Globus pallidus (tissue), 1 donor: ENCODE data around the gene SPSB3.
"Not testable (repeated sequence)": the region's sequence is repeated elsewhere in the genome, so short reads cannot be mapped to it uniquely, and the experiment has no call there.

Experiments
- DNase-seq: peaks from one replicate; pipeline ENCODE4 v3.0.0-alpha.2; 2015; ENCODE audit warnings: low spot score

The SPSB3 gene

DNA sequence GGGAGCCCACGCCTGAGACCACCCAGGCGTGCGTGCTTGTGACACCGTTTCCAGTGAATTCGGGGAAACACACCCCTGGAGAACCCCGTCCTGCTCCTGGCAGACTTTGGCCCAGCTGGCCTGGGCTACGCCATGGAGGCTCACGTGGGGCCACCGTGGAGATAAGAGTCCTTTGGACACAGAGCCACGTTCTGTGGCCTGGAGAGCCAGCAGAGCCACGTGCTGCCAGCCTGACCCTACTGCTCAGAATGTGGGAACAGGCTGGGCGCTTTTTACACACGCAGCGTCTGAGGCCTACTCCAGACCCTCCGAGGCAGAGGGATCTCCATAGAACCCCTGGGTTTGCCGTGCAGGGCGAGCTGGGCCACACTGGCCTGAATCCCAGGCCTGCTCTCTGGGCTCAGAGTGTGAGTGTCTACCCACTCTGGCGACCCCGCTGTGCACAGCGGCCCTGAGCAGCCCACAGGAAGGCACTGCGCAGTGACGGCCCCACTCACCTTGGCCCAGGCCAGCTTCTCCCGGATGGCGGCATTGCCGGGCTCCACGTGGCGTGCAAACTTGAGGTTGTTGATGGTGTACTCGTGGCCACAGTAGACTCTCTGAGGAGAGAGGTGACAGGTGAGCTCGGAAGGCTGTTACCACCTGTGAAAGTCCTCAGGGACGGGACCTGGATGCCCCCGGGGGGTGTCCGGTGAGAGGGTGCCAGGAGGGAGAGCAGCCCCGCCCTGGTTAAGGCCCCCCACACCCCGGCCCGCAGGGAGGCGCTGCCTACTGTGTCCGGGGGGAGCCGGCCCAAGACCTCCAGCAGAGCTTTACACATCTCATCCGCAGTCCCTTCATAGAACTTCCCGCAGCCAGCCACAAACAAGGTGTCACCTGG, 34.3 kb upstream of the SPSB3 start:
- no peak for DNase-seq

DNA sequence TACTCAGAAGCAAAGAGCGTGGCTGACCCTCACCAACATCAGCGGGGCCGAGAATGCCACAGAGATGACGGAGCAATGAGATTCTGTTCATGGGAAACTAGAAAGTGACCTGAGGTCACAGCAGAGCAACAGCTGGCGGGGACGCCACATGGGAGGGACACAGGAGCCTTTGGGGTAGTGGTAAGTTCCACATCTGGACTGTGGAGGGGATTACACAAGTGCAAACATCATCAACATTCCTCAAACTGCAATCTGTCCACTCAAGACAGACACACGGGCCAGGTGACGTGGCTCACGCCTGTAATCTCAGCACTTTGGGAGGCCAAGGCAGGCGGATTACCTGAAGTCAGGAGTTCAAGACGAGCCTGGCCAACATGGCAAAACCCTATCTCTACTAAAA, 33.1 kb upstream of the SPSB3 start:
- DNase-seq: no peak

DNA sequence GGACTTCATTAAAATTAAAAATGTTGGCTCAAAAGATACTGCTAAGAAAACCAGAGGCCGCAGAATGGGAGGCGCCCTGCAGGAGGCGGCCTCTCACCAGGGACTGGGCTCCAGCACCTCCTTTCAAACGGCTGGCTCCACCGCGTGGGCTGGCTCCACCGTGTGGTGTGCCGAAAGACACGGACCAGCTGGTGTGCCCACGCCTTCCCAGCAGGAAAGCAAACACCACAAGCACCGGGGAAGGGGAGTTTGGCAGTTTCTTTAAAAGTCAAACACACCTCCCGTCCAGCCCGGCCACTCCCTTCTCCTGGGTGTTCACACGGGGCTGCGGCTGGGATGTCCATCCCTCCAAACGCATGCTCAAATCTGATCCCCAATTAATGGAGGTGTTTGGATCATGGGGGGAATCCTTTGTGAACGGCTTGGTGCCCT, 30.4 kb upstream of the SPSB3 start:
- DNase-seq: no peak

DNA sequence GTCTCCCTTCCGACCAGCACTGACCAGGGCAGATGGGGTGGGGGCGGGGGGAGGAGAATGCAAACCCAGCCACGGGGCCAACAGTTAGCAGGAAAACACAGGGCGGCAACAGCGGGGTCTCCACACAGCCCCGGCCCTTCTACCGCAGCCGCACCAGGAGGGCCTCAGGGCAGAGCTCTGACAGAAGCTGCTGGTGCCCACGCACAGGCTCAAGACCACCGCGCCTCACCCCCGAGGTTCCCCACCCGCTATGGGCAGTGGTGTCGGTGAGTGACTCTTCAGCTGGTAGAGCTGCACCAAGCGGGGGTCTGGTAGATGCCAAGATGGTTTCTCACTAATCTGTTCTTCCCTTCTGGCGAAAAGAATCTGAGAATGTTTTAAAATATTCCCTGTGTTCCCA, 28.2 kb upstream of the SPSB3 start:
- DNase-seq: no peak

DNA sequence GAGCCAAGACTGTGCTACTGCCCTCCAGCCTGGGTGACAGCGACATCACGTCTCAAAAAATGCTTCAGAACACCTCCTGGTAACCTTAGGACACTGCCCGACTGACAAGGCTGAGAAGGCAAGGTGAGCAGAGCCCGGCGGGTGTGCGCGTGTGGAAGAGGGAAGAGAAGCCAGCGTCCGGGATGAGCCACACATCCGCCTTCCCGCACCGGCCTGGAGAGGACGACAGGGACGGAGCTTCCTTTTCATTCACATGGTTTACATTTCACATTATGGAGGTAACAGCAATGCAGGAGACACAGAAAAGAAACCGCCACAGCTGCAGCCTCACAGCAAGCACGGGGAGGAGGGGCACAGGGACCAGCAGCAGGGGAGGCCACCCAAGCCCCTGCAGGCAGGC, 27.7 kb upstream of the SPSB3 start:
- DNase-seq: no peak

DNA sequence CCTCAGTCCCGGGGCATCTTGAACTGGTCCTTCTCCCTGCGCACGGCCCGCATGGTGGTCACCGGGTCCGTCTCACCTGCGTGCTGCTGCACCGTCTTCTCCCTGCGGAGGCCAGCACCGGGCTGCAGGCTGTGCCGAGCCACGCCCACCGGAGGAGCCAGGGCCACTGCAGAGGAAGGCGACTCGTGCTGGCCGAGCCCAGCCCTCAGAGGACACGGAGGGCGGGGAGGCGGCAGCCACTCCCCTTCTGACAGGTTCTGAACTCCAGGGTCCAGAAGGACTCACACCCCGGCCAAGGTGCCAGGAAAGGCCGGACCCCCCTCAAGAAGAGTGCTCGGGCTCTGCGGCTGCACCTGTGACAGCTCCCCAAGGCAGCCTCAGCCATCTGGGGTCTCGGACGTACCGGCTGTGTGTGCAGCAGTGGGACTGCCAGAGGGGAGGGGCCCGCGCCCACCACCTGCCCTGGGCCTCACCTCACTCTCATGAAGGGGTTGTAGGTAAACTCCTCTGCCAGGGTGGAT, 27.0 kb upstream of the SPSB3 start:
- DNase-seq: no peak

DNA sequence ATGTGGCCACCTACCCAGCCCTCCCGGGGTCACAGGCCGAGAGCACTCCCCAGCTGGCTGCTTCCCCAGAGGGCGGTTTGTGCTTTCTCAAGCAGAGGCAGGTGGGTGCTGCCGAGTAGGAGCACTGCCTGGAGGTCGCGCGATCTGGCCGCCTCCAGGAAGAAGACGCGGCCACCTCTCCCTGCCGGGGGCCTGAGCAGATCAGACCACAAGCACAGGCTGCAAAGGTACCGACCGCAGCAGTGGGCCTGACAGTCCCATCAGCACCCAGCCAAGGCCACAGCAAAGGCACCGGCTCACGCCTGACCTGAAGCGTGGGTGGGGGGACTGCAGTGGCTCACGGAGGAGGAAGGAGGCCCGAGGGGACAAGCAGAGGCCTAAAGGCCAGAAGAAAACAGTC, 26.3 kb upstream of the SPSB3 start:
- no peak for DNase-seq

DNA sequence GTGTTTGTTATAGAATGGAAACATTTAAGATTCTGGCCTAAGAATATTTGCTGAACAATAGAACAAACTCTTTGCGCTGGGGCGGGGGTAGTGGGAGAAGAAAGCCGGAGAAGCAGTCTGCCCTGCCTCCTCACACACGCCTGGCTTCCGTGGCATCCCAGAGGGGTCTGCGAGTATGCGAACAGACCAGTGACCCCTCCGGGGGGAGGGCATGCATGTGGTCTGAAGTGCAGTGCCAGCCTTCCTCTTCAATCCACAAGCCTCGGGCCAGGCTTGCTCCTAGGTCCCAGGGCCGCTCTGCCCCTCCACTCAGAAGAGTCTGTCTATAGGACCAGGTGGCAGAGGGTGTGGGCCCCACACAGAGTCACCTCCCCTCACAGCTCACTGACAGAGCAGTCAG, 25.3 kb upstream of the SPSB3 start:
- no peak for DNase-seq

DNA sequence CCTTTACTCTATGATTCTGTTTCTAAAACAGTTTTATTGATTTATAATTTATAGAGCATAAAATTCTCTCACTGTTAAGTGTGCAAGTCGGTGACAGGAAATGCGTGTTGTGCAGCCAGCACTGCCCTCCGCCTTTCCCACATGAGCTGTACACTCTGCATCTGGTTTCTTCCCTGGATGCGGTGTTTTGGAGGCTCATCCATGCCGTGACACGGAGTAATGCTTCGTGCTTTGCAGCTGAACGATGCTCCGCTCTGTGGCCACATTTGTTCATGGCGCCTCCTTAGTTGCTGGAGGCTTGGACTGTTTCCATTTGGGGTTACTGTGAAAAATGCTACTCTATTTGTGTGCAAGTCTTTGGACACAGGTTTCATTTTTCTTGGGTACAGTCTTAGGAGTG, 18.3 kb upstream of the SPSB3 start:
- DNase-seq: no peak

DNA sequence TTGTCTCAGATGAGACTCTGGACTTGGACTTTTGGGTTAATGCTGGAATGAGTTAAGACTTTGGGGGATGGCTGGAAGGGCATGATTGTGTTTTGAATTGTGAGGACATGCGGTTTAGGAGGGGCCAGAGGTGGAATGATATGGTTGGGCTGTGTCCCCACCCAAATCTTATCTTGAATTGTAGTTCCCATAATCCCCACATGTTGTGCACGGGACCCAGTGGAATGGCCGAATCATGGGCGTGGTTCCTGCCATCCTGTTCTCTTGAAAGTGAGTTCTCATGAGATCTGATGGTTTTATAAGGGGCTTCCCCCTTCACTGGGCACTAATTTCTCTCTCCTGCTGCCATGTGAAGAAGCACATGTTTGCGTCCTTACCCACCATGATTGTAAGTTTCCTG, 16.9 kb upstream of the SPSB3 start:
- DNase-seq: not testable (repeated sequence)

DNA sequence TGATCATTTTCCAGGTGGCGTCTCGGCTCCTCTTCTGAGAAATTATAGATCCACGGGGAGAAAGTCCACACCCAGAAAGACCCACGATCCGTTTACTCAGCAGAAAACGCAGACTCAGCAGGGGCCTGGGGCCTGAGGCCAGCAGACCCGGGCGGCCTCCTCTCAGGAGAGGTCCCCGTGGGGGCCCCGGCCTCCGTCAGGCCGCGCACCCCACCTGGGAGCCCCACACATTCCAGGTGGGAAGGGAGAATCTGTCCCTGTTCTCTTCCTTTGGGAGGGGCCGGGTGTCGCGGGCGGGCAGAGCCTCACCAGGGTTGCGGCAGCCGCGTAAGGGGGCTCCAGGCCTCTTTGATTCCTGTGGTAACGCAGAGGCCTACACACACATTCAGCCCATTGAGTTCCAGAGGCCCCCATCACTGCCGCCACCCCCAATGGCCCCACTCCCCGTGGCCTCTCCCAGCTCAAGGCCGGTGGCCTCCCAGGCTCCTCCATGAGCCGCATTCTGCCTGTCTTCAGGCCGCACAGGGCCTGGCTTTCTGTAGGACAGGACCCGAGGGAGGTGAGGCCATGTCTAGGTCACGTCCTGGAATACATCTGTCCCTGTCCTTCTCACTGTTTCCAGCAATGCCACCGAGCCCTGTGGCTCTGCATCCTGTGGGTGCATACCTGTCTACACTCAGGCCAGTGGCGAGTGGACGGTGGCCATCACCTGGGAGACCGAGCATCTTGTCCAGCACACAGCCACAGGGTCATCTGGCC, 12.7 kb upstream of the SPSB3 start:
- DNase-seq: no peak

DNA sequence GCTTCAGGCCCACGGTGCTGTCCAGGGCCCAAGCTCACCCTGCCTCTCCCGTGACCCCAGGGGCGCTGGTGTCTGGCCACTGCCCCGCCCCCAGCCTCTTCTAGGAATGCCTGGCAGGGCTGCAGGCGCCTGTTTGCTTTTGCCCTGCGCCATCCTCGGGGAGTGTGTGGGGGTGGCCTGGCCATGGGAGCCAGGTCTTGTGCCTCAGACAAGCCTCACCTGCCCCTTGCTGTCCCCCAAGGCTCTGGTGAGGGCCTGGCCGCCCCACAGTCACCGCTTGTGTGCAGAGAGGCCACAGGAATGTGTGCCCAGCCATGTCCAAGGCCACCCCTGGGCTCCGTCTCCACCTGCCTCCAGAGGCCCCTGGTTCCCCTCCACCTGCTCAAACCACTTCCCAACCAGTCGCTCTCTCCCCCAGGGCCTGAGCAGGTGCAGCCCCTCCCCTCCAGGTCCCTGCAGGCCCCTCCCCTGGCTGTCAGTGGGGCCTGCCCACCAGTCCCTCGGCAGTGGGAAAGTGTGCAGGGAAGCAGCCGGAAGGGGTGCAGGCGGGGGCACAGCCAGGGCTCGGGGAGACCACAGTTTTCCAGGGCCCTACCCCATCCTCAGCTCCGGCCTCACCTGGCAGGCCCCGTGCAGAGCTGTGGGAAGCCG, 12.0 kb upstream of the SPSB3 start:
- DNase-seq: no peak

DNA sequence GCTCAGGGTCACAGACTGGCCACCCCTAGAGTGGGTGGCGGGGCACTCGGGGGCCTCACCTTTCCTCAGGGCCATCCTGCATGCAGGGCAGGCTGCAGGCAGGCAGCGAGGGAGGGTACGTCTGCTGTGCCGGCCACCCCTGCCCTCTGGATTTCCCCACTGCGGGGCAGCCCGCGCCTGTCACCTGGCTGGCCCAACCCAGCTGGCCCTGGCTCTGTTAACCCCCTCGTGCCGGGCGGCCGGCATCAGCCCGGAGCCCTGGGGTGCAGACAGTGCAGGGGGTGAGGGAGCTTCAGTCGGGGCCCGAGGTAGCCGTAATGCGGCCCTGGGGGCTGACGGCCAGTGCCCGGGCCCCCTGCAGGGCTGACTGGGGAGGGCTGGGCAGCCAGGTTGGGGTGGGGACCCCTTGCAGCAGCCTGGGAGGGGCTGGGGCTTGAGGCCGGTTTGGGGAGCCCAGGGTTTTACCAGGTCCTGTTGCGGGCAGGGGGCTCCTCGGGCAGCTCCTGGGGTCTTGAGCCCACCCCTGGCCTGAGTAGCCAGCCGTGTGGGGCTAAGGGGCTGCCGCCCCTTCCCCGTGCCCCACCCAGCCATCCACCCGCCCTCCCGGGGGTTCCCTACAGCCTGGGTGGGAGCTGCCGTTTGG, 11.3 kb upstream of the SPSB3 start, which contains the start of gene IGFALS:
TSS of gene IGFALS (minus strand) at position 128 of the 643 bp plus-strand sequence. CDS start at position 75, 53 bp downstream.
- DNase-seq: no peak

DNA sequence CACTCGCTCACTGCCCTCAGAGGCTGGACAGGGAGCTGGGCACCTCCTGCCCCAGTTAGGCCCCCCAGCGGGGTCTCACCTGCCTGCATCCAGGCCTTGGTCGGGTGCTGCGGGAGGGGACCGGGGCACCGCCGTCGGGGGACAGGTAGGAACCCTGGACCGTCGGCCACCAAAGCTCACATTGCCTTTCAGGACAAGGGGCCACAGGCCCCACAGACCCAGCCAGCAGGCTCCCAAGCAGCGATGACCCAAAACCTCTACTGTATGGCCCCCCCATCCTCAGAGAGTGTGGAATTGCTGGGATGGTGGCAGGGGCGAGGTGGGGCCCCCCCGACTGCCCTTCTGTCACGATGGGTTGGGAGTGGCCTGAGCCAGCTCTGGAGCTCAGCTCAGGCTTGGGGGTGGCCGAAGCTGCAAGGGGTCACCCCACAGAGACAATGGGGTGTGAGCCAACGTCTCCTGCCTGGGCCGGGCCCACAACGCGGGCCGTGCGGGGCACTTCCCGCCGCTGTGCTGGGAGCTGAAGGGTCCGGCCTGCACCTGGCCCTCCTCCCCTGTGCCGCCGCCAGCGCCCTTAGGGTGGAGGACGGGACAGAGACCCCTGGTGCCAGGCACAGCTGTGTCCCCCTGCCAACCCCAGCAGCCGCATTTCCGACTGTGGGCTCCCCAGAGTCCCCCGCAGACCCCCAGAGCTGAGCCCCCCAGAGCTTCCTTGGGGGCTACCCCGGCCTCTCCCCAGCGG, 10.6 kb upstream of the SPSB3 start:
- DNase-seq: no peak

DNA sequence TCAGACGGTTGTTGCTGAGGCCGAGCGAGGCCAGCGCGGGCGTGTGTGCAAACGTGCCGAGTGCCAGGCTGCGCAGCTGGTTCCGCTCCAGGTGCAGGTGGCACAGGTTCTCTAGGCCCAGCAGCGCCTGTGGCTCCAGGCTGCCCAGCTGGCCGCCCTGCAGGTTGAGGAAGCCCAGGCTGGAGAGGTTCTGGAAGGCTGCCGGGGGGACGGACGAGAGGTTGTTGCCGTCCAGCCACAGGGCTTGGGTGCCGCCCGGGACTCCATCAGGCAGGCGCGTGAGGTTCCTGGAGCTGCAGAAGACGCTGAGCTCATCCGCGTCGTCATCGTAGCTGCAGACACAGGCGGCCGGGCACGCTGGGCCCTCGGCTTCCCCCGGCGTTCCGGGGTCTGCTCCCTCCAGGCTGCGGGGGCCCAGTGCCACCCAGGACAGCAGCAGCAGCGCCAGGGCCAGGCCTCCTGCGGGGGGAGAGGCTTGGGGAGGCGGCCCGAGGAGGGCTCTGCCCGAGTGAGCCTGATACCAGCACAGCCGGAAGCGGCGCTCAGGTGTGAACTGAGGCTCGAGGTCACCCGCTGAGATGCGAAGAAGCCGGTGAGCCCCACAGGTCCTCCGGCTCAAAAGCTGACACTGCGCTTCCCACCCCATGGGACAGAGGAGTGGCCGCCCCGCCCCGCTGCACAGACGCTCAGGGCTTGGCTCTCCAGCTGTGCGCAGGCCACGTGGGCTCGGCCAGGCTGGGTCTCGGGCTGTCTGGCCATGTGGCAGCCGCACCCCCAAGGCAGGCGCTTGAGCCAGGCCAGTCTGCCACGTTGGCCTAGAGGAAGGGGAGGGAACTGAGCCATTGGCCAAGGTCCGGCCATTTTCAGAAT, 9.8 kb upstream of the SPSB3 start:
- DNase-seq: no peak

DNA sequence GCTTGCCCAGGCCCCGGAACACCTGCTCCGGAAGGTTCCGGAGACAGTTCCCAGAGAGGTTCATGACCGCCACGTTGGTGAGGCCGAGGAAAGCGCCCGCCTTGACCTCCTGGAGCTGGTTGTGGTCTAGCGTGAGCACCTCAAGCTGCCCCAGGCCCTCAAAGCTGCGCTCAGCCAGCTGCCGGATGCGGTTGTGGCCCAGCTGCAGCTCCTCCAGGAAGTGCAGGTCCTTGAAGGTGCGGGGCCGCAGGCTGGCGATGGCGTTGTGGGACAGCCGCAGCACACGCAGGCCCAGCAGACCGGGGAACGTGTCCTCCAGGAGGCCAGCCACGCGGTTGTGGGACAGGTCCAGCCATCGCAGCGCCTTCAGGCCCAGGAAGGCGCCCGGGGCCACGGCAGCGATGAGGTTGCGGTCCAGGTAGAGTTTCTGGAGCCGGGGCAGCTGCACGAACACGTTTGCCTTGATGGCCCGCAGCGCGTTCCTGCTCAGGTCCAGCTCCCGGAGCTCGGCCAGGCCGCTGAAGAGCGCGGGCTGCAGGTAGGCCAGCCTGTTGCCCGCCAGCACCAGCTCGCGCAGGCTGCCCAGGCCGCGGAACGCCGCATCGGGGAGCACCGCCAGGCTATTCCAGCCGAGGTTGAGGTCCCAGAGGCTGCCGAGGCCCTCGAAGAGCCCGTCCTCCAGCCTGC, 9.0 kb upstream of the SPSB3 start:
- no peak for DNase-seq

DNA sequence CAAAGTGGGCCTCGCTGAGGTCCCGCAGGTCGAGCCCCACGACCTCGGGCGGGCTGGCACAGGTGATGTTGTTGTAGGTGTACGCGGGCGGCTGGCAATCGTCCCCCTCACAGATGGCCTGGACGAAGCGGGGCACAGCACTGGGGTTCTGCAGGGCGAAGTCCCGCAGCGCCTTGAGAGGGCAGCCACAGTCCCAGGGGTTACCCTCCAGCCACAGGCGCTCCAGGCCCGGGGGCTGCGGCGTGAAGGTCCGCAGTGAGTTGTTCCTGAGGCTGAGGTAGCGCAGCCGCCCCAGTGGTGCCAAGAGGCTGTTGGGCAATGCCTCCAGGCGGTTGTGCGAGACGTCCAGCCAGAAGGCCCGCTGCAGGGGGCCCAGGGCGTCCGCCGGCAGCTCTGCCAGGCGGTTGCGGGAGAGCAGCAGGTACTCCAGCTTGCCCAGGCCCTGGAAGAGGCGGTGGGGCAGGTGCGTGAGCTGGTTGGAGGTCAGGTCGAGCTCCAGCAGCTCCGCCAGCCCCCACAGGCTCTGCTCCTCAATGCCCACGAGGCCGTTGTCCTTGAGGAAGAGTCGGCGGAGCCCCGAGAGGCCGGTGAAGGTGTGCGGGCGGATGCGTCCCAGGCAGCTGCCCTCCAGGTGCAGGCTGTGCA, 8.4 kb upstream of the SPSB3 start:
- DNase-seq: no peak

DNA sequence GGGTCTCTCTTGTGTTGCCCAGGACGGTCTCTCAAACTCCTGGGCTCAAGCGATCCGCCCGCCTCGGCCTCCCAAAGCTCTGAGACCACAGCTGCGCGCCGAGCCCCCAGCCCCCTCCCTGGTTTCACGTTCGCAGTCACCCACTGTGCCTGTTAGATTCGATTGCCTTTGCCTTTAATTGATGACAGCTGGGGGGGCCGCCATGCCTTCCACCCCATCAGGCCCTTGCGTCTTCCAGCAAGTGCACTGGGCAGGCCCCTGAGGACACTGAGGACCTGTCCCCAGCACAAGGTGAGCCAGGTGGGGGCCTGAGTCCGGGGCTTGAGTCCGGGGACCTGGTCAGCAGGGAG, 7.9 kb upstream of the SPSB3 start:
- DNase-seq: no peak

DNA sequence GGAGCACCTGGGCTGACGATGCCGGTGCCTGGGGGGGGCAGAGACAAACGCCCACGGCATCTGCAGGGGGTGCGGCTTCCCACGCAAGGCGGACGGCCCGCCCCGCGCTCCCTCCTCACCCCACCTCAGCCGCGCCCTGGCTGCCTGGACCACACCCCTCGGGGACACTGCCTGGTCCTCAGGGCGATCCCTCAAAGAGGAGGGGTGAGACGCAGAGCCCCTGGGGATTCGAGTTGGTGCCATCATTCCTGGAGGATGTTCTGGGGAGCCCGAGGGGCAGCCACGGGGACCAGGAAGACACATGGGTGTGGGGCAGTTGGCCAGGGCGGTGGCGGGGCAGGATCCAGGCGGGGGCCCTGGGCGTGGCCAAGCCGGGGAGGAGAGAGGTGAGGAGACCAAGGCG, 7.3 kb upstream of the SPSB3 start:
- DNase-seq: no peak
